Choroid plexus epithelial cell (primary cell): ENCODE data around the gene NRG2.

Experiments used
- DNase-seq: peaks from one replicate; pipeline ENCODE4 v3.0.0-alpha.2; 2010; ENCODE audit warnings: low read depth
- H3K4me3 ChIP-seq: 2 replicates; pipeline ENCODE4 v1.5.1; 2011; ENCODE audit warnings: low read depth, mild to moderate bottlenecking, control low read depth, low read length, moderate library complexity
- CTCF ChIP-seq: conservative IDR thresholded peaks from 2 replicates; pipeline ENCODE4 v1.5.1; 2011; ENCODE audit warnings: low read depth, mild to moderate bottlenecking, control low read depth, inconsistent platforms, low read length, moderate library complexity

Gene NRG2

DNA sequence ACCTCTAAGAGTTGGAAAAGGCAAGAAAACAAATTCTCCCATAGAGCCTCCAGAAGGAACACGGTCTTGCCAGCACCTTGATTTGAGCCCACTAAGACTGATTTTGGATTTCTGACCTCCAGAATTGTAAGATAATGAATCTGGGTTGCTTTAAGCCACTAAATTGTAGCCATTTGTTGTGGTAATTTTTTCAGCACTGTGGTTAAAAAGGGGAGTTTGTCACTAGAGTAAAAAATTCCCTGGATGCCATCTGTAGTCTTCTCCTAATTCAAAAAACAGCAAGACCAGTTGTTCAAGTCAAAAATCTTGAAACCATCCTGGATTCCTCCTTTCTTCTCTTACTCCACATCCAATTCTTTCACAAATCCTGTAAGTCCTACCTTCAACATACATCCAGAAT lies 39.6 kb downstream of the NRG2 start:
- no peak for TF ChIP-seq CTCF
- no peak for DNase-seq
- no peak overlapping the region for H3K4me3 ChIP-seq

DNA sequence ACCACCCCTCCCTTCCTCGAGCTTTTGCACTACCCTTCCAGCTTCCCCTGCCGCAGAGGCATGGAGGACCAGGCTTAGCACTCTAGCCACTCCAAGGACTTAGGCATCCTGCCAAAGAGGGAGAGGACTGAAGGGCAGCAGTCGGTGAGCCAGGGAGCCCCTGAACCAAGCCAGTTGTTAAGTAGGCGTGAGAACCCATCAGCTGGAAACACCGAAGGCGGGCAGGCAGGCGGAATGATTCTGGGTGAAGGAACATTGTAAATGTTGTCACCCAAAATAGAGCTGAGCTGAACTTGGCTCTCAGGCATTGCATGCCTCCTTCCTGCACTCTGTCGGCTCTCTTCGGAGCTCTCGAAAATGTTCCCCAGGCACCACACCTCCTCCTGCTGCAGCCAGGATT lies 42.8 kb downstream of the NRG2 start:
- TF ChIP-seq CTCF, result no peak
- no peak overlapping the region for H3K4me3 ChIP-seq
- DNase-seq, result no peak

- DNase-seq, result no peak
- TF ChIP-seq CTCF, result no peak
These were observed 44.3 kb downstream of the NRG2 start for GRCh38 chr5:139998837-139999236.

GRCh38 chr5:139997276-139997675 lies 45.8 kb downstream of the NRG2 start:
- DNase-seq, result no peak
- TF ChIP-seq CTCF, result no peak
- H3K4me3 ChIP-seq, result no peak overlapping the region

More at GRCh38 chr5:139998837-139999236, 44.3 kb downstream of the NRG2 start:
- no peak overlapping the region for H3K4me3 ChIP-seq

DNA sequence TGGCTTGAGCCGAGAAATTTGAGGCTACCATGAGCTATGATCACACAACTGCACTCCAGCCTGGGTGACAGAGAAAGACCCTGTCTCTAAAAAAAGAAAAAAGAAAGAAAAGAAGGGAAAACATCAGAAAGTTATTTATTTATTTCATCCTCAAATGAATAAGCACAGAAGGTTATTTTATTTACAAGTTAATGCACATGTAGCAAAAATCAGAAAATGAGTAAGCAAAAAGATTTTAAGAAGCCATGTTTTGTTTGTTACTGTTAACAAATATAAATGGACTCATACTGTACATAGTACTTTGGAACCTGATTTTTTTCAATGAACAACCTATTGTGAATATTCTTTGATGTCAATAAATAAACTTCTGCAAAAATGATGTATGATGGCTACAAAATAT lies 47.2 kb downstream of the NRG2 start:
- no peak for DNase-seq
- H3K4me3 ChIP-seq, result no peak overlapping the region
- TF ChIP-seq CTCF, result no peak

DNA sequence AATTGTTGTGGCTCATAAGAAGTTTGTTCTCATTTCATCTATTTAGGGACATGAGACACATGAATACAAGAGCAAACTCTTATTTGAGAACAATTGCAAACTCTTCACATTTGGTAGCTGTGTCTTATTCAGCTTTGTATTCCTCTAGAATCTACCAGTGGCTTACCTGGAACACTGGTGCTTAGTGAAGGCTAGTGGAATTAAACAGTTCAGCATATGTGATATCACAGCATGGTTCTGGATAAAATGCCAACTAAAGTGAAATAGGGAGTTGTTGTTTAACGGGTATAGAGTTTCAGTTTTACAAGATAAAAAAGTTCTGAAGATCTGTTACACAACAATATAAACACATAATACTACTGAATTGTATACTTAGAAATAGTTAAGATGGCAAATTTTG lies 48.9 kb downstream of the NRG2 start:
- no peak overlapping the region for H3K4me3 ChIP-seq
- TF ChIP-seq CTCF, result no peak
- no peak for DNase-seq

GRCh38 chr5:139985733-139986132 lies 57.4 kb downstream of the NRG2 start:
- no peak overlapping the region for H3K4me3 ChIP-seq
- no peak for TF ChIP-seq CTCF
- peak; percentile 58 for DNase-seq
